GM11168 (cell line): ENCODE results near the gene SERPINH1.

Source experiments
- in situ Hi-C: fragments of 300-500 bp; cut with MboI; formaldehyde crosslinking; loops from one replicate; pipeline ENCODE4 v1.12.0; 2022; ENCODE audit warnings: low sequenced_read_pairs; ENCODE audit not compliant: unreplicated experiment

Gene SERPINH1

GRCh38 chr11:75562048-75562835, at the start of gene SERPINH1:
TSS of gene SERPINH1 (plus strand) at chr11:75562253. CDS start at chr11:75566350, 4,097 bp downstream.
- in situ Hi-C loops: no loop called here

- in situ Hi-C loops: no loop called here
Observed at GRCh38 chr11:75513250-75513649, 48.8 kb upstream of the SERPINH1 start.

GRCh38 chr11:75514596-75514995, 47.5 kb upstream of the SERPINH1 start:
- in situ Hi-C loops: no loop called here

DNA sequence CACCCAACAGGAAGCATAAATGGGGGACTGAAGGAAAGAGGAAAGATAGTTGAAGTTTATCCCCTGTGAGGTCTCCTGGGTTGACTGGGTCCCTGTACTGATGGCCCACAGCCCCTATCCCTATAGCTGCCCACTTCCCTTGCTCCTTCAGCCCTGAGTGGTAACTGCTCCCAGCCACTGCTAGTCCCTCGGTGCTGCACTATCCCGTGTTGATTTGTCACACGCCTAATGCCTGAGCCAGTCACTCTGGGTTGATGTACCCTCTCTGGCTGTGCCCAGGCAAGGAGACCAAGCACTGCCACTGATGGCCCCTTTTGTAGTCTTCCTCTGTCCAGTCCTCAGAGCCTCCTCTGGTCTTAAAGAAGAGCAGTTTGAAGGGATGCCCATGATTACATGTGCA, 45.9 kb upstream of the SERPINH1 start:
- in situ Hi-C loops: no loop called here

DNA sequence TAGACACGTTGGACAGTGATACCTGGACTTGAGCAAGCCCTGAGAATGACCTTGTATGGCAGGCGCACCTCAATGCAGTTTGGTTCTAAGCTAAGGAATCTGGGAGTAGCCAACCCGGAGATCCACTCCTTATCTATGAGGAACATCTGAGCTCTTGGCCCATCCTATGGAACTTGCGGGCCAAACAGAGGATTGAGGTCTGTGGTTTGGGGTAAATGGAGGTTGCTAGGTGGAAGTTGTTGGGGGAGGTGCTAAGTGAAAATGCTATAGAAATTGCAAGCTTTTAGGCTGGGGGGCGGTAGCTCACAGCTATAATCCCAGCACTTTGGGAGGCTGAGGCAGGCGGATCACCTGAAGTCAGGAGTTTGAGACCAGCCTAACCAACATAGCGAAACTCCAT, 45.2 kb upstream of the SERPINH1 start:
- in situ Hi-C loops: no loop called here

DNA sequence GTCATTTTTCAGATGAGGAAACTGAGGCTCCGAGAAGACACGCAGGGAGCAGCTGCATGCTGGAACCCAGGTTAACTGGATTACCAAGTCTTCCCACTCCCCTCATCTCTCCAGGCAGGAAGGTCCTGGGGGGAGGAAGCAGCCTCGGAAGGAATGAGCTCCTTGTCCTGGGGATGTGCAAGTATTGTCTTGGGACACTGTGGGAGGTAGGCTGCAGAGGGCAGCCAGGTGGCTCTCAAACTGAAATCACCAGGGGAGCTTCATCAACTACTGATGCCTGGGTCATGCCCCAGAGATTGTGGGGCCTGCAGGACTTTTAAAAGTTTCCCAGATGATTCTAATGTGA, 43.9 kb upstream of the SERPINH1 start:
- in situ Hi-C loops: no loop called here

DNA sequence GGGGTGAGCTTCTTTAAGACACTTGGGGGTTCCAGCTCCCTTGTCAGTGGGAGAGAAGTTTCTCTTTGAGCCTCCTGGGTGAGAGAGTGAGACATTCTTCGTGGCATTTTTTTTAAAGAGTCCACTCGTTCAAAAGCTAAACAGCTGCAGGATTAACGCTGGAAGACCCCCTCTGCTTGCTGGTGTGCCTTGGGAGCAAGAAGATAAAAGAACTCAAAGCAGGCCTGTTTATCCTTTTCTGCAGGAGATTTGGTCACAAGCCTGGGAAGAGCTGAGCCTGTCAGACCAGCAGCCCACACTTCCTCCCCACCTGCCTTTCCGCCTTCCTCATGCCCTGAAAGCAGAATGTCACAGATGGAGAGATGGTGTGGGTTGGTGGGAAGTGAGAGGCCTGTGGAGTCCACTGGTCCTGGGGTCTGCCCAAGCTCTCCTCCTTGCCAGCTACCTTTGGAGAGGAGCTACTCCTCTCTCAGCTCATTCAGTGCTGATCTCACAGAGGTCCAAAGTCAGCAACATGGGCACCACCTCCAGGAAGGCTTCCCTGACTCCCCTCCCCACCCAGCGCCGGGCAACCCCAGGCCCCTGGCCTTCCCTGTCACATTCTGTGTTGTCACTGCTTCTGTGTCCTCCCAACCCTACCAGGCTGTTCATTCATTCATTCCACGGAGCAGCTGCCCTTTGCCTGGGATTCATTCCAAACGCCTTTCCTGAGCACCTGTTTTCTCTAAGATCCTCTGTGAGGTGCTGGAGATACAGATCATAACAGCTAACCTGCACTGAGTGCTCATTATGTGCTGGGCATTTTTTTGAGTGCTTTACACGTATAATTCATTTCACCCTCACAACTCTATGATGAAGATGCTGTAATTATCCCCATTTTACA, 43.0 kb upstream of the SERPINH1 start:
- in situ Hi-C loops: no loop called here

DNA sequence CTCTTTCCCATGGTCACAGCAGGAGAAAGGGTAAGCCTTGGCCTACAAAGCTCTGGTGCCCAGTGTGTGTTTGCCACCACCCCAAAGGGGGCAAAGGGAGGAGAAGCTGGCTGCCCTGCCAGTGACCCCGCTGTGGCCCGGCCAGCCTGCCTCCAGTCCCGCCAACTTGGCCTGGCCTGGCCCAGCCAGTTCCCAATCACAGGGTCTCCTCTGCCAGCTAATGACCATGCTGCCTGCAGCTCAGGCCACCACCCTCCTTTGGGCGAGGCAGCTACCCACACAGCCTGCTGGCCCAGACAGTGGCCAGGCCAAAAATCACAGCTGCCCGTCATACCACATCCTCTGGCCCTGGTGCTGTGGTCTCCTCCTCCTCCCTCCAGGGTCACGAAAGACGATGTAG, 41.4 kb upstream of the SERPINH1 start:
- in situ Hi-C loops: no loop called here

DNA sequence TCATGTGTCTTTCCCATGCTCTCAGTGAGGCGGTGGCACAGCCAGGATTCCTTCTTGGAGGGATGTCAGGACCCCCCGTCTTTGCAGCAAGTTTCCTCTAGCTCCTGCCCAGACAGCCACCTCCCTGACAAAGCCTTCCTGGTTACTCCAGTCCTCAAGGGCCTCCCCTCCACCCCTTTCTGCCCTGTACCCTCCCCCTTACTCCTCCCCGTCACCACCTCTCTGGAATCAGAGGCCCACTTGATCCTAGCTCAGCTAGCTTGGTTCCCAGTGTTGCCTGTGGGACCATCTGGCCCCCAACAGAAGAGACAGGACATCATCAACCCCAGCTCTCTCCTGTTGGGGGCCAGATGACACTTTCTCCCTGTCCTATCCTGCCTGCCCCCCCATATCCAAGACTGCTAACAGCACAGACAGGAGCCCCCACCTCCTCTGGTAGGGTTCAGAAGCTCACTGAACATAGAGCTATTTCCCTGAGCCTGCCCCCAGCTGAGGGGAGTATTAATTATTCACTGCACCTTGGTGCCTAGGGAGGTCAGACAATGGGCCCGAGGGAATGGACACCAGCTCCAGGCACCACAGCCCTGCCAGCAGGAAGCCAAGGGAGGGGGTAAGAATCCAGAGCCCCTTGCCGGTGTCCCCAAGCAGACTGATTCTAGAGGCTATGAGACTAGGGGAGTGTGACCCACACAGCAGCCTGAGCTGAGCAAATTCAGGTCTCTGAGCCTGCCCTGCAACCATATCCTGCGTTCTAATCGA, 39.6 kb upstream of the SERPINH1 start:
- in situ Hi-C loops: no loop called here

GRCh38 chr11:75523189-75523588, 38.9 kb upstream of the SERPINH1 start:
- in situ Hi-C loops: no loop called here

DNA sequence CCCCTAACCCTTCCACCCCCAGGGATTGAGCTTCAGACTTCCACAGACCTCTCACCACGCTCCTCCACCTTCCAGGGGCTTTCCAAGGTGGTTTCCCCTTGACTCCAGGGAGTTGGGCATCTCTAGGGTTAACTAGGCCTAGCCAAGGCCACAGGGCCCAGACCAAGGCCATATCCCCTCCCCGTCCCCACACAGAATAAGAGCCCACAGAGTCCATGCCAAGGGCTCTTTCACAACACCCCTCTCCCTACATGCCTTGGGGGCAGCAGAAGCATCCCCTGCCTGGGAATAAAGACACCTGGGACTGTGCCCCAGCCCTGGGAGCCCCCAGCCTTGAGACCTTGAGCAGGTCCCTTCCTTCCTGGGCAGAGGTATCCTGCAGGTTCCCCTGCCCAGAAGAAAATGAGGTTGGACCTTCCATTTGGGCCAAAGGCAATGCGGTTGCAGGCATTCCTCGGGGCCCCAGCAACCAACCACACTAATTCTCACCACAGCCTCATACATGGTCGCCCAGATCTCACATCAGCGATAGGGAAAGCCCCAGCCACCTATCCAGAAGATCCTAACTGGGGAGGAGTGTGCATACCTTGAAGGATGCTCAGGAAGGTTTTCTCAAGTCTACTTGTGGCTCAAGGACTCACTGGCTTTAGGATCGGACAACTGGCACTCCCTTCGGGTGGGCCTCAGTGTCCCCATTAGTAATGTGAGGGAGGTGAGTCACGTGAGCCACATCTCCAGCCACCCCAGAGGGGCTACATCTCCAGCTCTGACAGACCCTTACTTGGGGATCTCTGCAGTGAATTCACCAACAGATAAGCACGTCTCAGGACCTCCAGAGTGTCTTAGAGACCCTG, 38.0 kb upstream of the SERPINH1 start:
- in situ Hi-C loops: no loop called here

DNA sequence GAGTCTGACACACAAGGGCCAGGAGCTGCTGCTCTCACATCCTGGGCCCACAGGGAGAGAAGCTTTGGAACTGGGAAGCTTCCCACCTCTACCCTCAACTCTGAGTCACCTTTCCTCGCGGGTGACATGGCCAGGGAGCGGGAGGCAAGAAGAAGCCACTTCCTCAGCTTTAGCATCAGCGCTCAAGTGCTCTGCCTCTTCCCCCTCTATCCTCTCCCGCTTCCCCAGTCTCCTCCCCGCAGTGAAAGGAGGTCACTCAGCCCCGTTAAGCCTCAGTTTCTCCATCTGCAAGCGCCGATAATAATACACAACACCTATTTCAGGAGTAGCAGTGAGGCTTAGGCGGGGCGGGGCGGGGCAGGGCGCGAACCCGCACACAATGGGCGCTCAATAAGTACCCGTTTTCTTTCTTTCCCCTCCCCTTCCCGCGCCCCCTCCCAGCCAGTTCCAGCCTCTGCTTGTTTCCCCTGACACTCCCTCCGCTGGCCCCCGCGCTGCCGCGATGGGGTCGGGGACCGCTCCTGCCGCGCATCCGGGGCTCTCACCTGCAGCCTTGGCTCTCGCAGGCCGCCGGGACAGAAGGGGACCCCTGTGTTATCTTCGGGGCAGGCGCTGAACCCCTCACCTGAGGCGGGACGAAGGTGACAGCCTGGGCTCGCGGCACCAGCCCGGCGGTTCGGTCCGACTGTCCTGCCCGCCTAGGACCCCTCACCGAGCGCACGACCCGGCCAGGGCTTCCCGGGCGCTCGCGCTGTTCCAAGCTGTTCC, 37.2 kb upstream of the SERPINH1 start:
- in situ Hi-C loops: no loop called here

DNA sequence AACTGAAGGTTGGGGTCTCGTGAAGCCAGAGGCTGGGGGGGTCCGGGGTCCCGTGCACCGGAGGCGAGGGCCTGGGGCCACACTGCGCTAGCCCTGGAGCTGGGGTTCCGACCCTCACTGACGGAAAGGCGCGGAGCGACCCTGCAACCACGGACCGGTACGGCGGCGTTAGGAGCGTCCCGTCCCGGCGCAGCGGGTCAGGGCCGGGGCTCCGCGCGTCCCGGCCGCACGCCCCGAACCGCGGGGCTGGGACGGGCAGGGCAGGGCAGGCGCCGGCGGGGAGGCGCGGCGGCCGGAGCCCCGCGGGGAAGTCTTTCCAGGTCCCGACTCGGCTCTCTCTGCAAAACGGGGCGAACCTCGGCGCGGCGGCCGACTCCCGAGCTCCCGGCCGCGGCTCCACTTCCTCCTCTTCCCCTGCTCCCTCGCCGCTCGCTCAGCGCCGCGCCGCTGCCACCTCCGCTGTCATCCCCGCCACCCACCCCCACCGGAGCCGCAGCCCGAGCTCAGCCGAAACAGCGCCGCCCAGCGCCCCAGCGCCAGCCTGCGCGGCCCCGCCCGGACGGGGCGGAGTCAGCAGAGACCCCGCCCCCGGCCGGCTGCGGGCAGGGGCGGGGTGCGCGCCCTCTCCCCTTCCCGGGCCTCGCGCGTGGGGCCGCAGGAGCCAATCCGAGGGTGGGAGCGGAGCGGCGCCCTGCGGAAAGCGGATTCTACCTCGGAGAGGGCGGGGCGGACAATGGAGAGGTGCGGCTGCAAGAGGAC, 36.4 kb upstream of the SERPINH1 start, which contains the start of gene GDPD5:
Gene GDPD5, minus strand, starts transcription at position 509 of the 759 bp plus-strand sequence. CDS start 48,206 bp downstream, outside the sequence.
- in situ Hi-C loops: no loop called here

GRCh38 chr11:75526192-75526541, 35.9 kb upstream of the SERPINH1 start:
- in situ Hi-C loops: no loop called here

- in situ Hi-C loops: no loop called here
Observed at GRCh38 chr11:75527130-75527529, 34.9 kb upstream of the SERPINH1 start.

DNA sequence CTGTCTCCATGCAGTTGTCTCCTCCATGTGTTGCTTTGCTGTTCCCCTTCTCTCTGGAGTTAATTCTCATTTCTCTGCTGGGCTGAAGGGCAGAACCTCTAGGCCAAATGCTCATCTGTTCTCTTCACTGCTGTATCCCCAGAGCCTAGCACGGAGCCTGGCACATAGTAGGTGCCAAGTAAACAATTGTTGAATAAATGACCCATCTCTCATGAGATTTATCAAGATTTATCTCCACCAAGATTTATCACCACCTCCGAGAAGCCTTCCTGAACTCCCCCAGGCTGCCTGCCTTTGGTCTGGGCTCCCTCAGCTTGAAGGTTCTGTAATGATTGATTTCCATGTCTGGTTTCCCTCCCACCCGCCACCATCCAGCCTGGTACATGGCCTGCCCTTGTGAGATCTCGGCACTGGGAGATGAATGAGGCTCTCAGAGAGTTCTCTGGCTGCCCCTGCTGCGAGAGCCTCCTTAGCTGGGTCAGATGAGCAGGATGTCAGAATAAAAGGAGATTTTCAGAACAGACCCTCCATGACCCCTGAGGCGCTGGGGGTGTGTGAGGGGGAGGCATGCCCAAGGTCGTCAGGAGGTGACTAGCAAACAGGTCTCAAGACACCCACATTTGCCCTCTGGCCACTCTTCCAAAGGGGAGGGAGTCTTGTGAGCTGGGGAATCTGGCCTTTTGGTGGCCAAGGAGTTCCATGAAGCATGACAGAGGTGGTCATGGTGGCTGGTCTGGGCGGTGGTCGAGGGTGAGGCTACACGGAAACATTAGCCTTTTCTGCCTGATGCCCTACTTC, 33.9 kb upstream of the SERPINH1 start:
- in situ Hi-C loops: no loop called here

DNA sequence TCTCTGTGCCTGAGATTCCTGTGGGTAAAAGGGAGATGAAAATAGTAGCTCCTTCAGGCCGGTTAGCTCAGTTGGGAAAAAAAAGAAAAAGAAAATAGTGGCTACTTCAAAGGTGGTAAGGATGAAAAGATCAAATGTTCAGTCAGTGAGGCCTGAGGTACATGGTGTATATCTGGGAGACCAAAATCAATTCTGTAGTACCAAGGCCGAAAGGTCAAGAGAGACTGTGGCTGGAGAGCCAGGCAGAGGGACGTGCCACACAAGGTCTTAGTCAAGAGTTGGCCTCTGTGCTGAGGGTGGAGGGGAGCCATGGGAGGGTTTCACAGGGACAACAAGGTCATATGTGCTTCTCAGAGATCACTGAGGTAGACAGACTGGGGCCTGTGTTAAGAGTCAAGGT, 31.5 kb upstream of the SERPINH1 start:
- in situ Hi-C loops: loop anchor here (5.0 kb wide), 1 partner anchor 83 kb away; no protein-coding TSS in a partner anchor
